ENCODE data around the gene ZNF784.

Gene ZNF784

DNA sequence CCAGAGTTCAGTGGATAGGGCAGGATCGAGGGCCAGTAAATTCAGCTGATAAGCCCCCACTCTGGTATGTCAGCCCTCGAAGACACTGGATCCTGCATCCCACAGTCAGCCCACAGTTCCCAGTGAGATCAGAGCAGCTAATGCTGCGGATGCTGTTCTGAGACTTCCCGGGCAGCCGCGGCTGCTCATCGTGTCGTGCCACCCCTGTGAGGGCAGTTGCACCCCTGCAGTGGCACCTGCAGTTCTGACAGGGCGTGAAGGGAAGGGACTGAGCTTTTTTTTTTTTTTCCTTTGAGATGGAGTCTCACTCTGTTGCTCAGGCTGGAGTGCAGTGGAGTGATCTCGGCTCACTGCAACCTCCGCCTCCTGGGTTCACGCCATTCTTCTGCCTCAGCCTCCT lies 43.1 kb upstream of the ZNF784 start:
- no peak overlapping the region for H2AFZ ChIP-seq (ENCODE audit: low read depth, low read length)
- DNase-seq (no peak), ATAC-seq (ENCODE audit: insufficient read depth, low read depth) (no peak)
- peaks cover 18% of the 10 kb centered on the region for H3K4me1 ChIP-seq (ENCODE audit: insufficient read depth, low read length)
- H4K20me1 ChIP-seq (ENCODE audit: insufficient read depth, low read length), result peaks cover 93% of the 10 kb centered on the region
- no peak for TF ChIP-seq EZH2 (IDR thresholded peaks at IDR 0.05; ENCODE audit: borderline replicate concordance, low read depth, low read length, severe bottlenecking)
- TF ChIP-seq, protein P1, sequence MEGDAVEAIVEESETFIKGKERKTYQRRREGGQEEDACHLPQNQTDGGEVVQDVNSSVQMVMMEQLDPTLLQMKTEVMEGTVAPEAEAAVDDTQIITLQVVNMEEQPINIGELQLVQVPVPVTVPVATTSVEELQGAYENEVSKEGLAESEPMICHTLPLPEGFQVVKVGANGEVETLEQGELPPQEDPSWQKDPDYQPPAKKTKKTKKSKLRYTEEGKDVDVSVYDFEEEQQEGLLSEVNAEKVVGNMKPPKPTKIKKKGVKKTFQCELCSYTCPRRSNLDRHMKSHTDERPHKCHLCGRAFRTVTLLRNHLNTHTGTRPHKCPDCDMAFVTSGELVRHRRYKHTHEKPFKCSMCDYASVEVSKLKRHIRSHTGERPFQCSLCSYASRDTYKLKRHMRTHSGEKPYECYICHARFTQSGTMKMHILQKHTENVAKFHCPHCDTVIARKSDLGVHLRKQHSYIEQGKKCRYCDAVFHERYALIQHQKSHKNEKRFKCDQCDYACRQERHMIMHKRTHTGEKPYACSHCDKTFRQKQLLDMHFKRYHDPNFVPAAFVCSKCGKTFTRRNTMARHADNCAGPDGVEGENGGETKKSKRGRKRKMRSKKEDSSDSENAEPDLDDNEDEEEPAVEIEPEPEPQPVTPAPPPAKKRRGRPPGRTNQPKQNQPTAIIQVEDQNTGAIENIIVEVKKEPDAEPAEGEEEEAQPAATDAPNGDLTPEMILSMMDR (IDR thresholded peaks at IDR 0.05; ENCODE audit: borderline replicate concordance, extremely low read depth, low read length, poor library complexity, severe bottlenecking), result no peak
- no peaks in the 10 kb centered on the region for H3K27me3 ChIP-seq (ENCODE audit: insufficient read depth, low read length, poor library complexity)
- H3K36me3 ChIP-seq (ENCODE audit: insufficient read depth, low read length), result peaks cover 96% of the 10 kb centered on the region
- H3K9ac ChIP-seq (ENCODE audit: low read depth, low read length), result no peak overlapping the region
- H3K27ac ChIP-seq (ENCODE audit: low read length), result no peak overlapping the region
- no peak overlapping the region for H3K4me2 ChIP-seq (ENCODE audit: insufficient read depth, low read length)
- H3K4me3 ChIP-seq (ENCODE audit: low read depth in 1 of 2, low read length in 2 of 2), result no peak overlapping the region
- peaks cover 98% of the 10 kb centered on the region for H3K79me2 ChIP-seq (ENCODE audit: insufficient read depth, low read length)
- no peaks in the 10 kb centered on the region for H3K9me3 ChIP-seq (ENCODE audit: insufficient read depth, low read length, severe bottlenecking)

DNA sequence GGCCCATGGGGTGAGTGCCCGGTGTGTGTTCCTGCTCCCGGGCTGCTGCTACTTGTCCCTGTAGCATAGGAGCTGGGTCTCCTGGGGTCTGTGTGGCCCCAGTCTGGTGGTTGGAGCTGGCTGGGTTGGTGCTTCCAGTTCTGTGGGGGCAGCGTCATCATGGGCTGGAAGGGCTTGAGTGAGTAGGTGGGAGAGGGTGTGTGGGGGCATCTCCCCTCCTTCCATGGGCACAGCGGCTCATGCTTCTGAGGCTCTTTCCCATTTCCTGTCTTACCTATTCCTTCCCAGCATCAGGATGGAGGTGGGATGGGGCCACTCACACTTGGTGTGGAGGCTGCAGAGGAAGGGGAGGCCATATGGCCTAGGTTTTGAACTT lies 42.6 kb upstream of the ZNF784 start:
- Histone ChIP-seq H2AFZ (ENCODE audit: low read depth, low read length) (no peak overlapping the region), H3K79me2 (ENCODE audit: insufficient read depth, low read length) (peaks cover 98% of the 10 kb centered on the region), H3K27ac (ENCODE audit: low read length) (no peak overlapping the region), H3K27me3 (ENCODE audit: insufficient read depth, low read length, poor library complexity) (no peaks in the 10 kb centered on the region), H3K4me1 (ENCODE audit: insufficient read depth, low read length) (peaks cover 18% of the 10 kb centered on the region), H3K9me3 (ENCODE audit: insufficient read depth, low read length, severe bottlenecking) (no peaks in the 10 kb centered on the region), H3K36me3 (ENCODE audit: insufficient read depth, low read length) (peaks cover 97% of the 10 kb centered on the region), H3K4me2 (ENCODE audit: insufficient read depth, low read length) (no peak overlapping the region), H3K9ac (ENCODE audit: low read depth, low read length) (no peak overlapping the region), H3K4me3 (ENCODE audit: low read depth in 1 of 2, low read length in 2 of 2) (no peak overlapping the region), H4K20me1 (ENCODE audit: insufficient read depth, low read length) (peaks cover 94% of the 10 kb centered on the region)
- DNase-seq, result no peak
- TF ChIP-seq, protein P1 (IDR thresholded peaks at IDR 0.05; ENCODE audit: borderline replicate concordance, extremely low read depth, low read length, poor library complexity, severe bottlenecking), result no peak
- TF ChIP-seq EZH2 (IDR thresholded peaks at IDR 0.05; ENCODE audit: borderline replicate concordance, low read depth, low read length, severe bottlenecking), result no peak
- ATAC-seq (ENCODE audit: insufficient read depth, low read depth), result no peak

DNA sequence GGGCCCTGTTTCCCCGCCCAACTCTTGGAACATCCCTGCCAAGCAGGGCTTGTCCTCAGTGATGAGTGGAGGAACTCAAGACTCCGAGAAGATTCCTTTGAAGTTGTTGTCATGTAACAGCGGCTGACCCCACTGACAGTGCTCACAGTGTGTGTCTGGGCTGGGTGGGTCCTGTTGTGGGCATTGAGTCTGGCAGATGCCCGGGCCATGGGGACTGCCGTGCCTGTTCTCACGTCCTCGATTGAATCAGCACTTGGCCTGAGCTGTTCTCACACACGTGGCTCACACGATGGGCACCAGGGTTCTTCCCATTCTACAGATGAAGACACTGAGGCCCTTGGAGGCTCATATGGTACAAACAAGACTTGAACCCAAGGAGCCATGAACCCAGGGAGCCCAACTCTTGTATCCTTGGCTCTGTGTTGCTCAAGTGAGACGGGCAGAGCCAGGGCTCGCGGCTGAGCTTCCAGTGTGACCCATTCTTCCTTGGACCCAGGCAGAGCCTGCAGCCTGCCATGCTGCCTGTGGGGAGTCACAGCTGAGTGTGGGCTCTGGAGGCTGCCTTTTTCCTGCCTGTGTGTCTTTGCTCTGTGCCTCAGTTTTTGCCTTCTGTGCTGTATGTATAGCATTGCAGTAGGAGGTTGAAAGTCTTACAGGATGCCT lies 42.1 kb upstream of the ZNF784 start:
- Histone ChIP-seq H3K79me2 (ENCODE audit: insufficient read depth, low read length) (peaks cover 98% of the 10 kb centered on the region), H4K20me1 (ENCODE audit: insufficient read depth, low read length) (peaks cover 98% of the 10 kb centered on the region)

More for the DNA sequence above, 42.1 kb upstream of the ZNF784 start:
- Histone ChIP-seq H3K9me3 (ENCODE audit: insufficient read depth, low read length, severe bottlenecking) (no peaks in the 10 kb centered on the region), H2AFZ (ENCODE audit: low read depth, low read length) (no peak overlapping the region), H3K4me1 (ENCODE audit: insufficient read depth, low read length) (peaks cover 16% of the 10 kb centered on the region), H3K4me2 (ENCODE audit: insufficient read depth, low read length) (no peak overlapping the region), H3K27ac (ENCODE audit: low read length) (no peak overlapping the region), H3K9ac (ENCODE audit: low read depth, low read length) (no peak overlapping the region), H3K27me3 (ENCODE audit: insufficient read depth, low read length, poor library complexity) (no peaks in the 10 kb centered on the region), H3K4me3 (ENCODE audit: low read depth in 1 of 2, low read length in 2 of 2) (no peak overlapping the region), H3K36me3 (ENCODE audit: insufficient read depth, low read length) (peaks cover 99% of the 10 kb centered on the region)
- no peak for ATAC-seq (ENCODE audit: insufficient read depth, low read depth)
- no peak for DNase-seq
- TF ChIP-seq EZH2 (IDR thresholded peaks at IDR 0.05; ENCODE audit: borderline replicate concordance, low read depth, low read length, severe bottlenecking), result no peak
- TF ChIP-seq, protein P1 (IDR thresholded peaks at IDR 0.05; ENCODE audit: borderline replicate concordance, extremely low read depth, low read length, poor library complexity, severe bottlenecking), result no peak
